IMR-90 (cell line): ENCODE measurements around the gene FOXD3. TPM values are rescaled to one million over a fixed set of nuclear protein-coding genes. Genes with fewer than 3 reads are reported as not detected.

ENCODE experiments used
- ATAC-seq: fragments of 200-7000 bp; cut with Tn5 transposase; 2 replicates; pipeline ENCODE4 v1.9.1; 2020; ENCODE audit warnings: low read depth, mild to moderate bottlenecking, moderate library complexity
- BruUV-seq: library from RNA; stranded (reverse); fragments of 400-500 nt; replicated peaks from 2 replicates; lab custom pipeline; 2021; lab: Mats Ljungman, UMichigan
- CTCF ChIA-PET: fragments of 300-600 bp; formaldehyde crosslinking; extraction: SDS; loops from one replicate; lab custom pipeline; 2021; ENCODE audit warnings: antibody characterized with exemption; lab: Yijun Ruan, JAX
- POLR2A ChIA-PET: fragments of 300-600 bp; sonication (Branson Sonifier 250); formaldehyde crosslinking; loops from one replicate; lab custom pipeline; 2022; ENCODE audit warnings: antibody characterized with exemption; ENCODE audit not compliant: unreplicated experiment; lab: Charles Lee
- DNase-seq: peaks from one replicate; pipeline ENCODE4 v3.0.0; 2013
- H2AFZ ChIP-seq: replicated peaks from 2 replicates; pipeline ENCODE3; 2013; ENCODE audit warnings: low read length, mild to moderate bottlenecking; ENCODE audit not compliant: poor library complexity
- H2AK5ac ChIP-seq: 2 replicates; pipeline ENCODE4 v1.6.1; 2013; ENCODE audit warnings: low read depth, low read length, inconsistent platforms
- H2AK9ac ChIP-seq: replicated peaks from 2 replicates; pipeline ENCODE3; 2013; ENCODE audit warnings: mild to moderate bottlenecking, low read depth, low read length, moderate library complexity; ENCODE audit not compliant: poor library complexity
- H2BK120ac ChIP-seq: 2 replicates; pipeline ENCODE4 v1.6.1; 2013; ENCODE audit warnings: low read depth, low read length, inconsistent platforms
- H2BK15ac ChIP-seq: 3 replicates; pipeline ENCODE4 v1.6.1; 2013; ENCODE audit warnings: low read depth, low read length, inconsistent platforms
- H2BK20ac ChIP-seq: 2 replicates; pipeline ENCODE4 v1.6.1; 2013; ENCODE audit warnings: low read depth, mild to moderate bottlenecking, inconsistent platforms, low read length, moderate library complexity
- H2BK5ac ChIP-seq: 2 replicates; pipeline ENCODE4 v1.6.1; 2013; ENCODE audit warnings: mild to moderate bottlenecking, low read depth, low read length, inconsistent platforms; ENCODE audit not compliant: poor library complexity, severe bottlenecking
- H3K14ac ChIP-seq: replicated peaks from 2 replicates; pipeline ENCODE4 v1.6.1; 2013; ENCODE audit warnings: low read depth, low read length, inconsistent platforms
- H3K18ac ChIP-seq: 2 replicates; pipeline ENCODE4 v1.6.1; 2013; ENCODE audit warnings: low read depth, low read length, control low read depth
- H3K23ac ChIP-seq: 2 replicates; pipeline ENCODE4 v1.6.1; 2013; ENCODE audit warnings: low read depth, low read length, inconsistent platforms
- H3K27ac ChIP-seq: 2 replicates; pipeline ENCODE4 v1.5.1; 2013; ENCODE audit warnings: mild to moderate bottlenecking, control low read depth, low read length; ENCODE audit not compliant: insufficient read depth
- H3K27me3 ChIP-seq: 2 replicates; pipeline ENCODE4 v1.6.1; 2013; ENCODE audit warnings: low read length; ENCODE audit not compliant: control insufficient read depth, insufficient read depth
- H3K36me3 ChIP-seq: 2 replicates; pipeline ENCODE4 v1.6.1; 2013; ENCODE audit warnings: low read length, mixed read lengths; ENCODE audit not compliant: control insufficient read depth, insufficient read depth
- H3K4ac ChIP-seq: 2 replicates; pipeline ENCODE4 v1.6.1; 2013; ENCODE audit warnings: low read depth, low read length, inconsistent platforms
- H3K4me1 ChIP-seq: 2 replicates; pipeline ENCODE4 v1.6.1; 2013; ENCODE audit warnings: low read length, mixed read lengths; ENCODE audit not compliant: control insufficient read depth, insufficient read depth
- H3K4me2 ChIP-seq: 2 replicates; pipeline ENCODE4 v1.6.1; 2013; ENCODE audit warnings: low read depth, mild to moderate bottlenecking, control low read depth, low read length, moderate library complexity
- H3K4me3 ChIP-seq: 2 replicates; pipeline ENCODE4 v1.5.1; 2013; ENCODE audit warnings: low read depth, mild to moderate bottlenecking, control low read depth, low read length, moderate library complexity; ENCODE audit not compliant: insufficient read depth
- H3K56ac ChIP-seq: 2 replicates; pipeline ENCODE4 v1.6.1; 2013; ENCODE audit warnings: low read length, inconsistent platforms; ENCODE audit not compliant: insufficient read depth; ENCODE audit errors: extremely low read depth
- H3K79me1 ChIP-seq, 2 experiments: 2 replicates each; pipeline ENCODE4 v1.6.1; 2013; ENCODE audit warnings: low read length in 2 of 2, inconsistent platforms in 1 of 2, low read depth in 1 of 2
- H3K9ac ChIP-seq: 2 replicates; pipeline ENCODE4 v1.6.1; 2013; ENCODE audit warnings: low read depth, low read length, control low read depth
- H3K9me1 ChIP-seq: 2 replicates; pipeline ENCODE4 v1.6.1; 2013; ENCODE audit warnings: low read length, inconsistent platforms; ENCODE audit not compliant: insufficient read depth
- H3K9me3 ChIP-seq: 2 replicates; pipeline ENCODE4 v1.6.1; 2013; ENCODE audit warnings: low read length; ENCODE audit not compliant: control insufficient read depth, insufficient read depth
- H4K20me1 ChIP-seq: 2 replicates; pipeline ENCODE4 v1.6.1; 2013; ENCODE audit warnings: low read length, inconsistent platforms; ENCODE audit not compliant: insufficient read depth
- H4K5ac ChIP-seq: 2 replicates; pipeline ENCODE4 v1.6.1; 2013; ENCODE audit warnings: mild to moderate bottlenecking, low read depth, low read length, control low read depth
- H4K8ac ChIP-seq, 2 experiments: 2 replicates each; pipeline ENCODE4 v1.6.1; 2013; ENCODE audit warnings: low read depth in 2 of 2, low read length in 2 of 2, control low read depth in 1 of 2, inconsistent platforms in 1 of 2
- H4K91ac ChIP-seq: 2 replicates; pipeline ENCODE4 v1.6.1; 2013; ENCODE audit warnings: low read depth, low read length, inconsistent platforms; ENCODE audit not compliant: insufficient read depth
- CEBPB ChIP-seq: IDR thresholded peaks from 2 replicates; pipeline ENCODE4 v1.6.1; 2012; ENCODE audit warnings: low read depth, low read length, improper control_type of control experiment
- MAZ ChIP-seq: IDR thresholded peaks from 2 replicates; pipeline ENCODE4 v1.6.1; 2012; ENCODE audit warnings: low read depth, mild to moderate bottlenecking, low read length, improper control_type of control experiment, moderate library complexity, borderline replicate concordance
- NFE2L2 ChIP-seq: fragments of 150-350 bp; IDR thresholded peaks from 2 replicates; pipeline ENCODE4 v1.6.1; 2016; ENCODE audit warnings: low read depth, mild to moderate bottlenecking, low read length
- POLR2A ChIP-seq: IDR thresholded peaks from 2 replicates; pipeline ENCODE4 v1.6.1; 2012; ENCODE audit warnings: mild to moderate bottlenecking, low read depth, low read length
- RCOR1 ChIP-seq: IDR thresholded peaks from 2 replicates; pipeline ENCODE4 v1.6.1; 2012; ENCODE audit warnings: mild to moderate bottlenecking, low read length, improper control_type of control experiment; ENCODE audit not compliant: insufficient replicate concordance
- RFX5 ChIP-seq: IDR thresholded peaks from 2 replicates; pipeline ENCODE4 v1.8.0; 2012; ENCODE audit warnings: low read depth, mild to moderate bottlenecking, low read length, moderate library complexity
- WGBS, 2 experiments: methylation state at CpG; one replicate each; pipeline versions ENCODE4 v1.1.5 to v1.1.7; 2013; ENCODE audit warnings: missing lambda C conversion rate in 2 of 2; ENCODE audit not compliant: insufficient read length in 1 of 2; ENCODE audit errors: extremely low coverage in 2 of 2; 5-methylcytosine and 5-hydroxymethylcytosine counted together
- dilution Hi-C: fragments of 300-500 bp; cut with HindIII; formaldehyde crosslinking; loops from one replicate; pipeline ENCODE4 v1.14.3; 2018; ENCODE audit warnings: low sequenced_read_pairs; ENCODE audit not compliant: unreplicated experiment
- in situ Hi-C: fragments of 300-500 bp; cut with MboI; formaldehyde crosslinking; loops from 3 replicates; pipeline ENCODE4 v1.14.3; 2019; ENCODE audit warnings: low sequenced_read_pairs, inconsistent platforms, mixed read lengths
- intact Hi-C: fragments of 100-400 bp; cut with micrococcal nuclease; formaldehyde crosslinking; loops from 2 replicates; pipeline ENCODE4 v1.10.0; 2022
- polyA plus RNA-seq, 3 experiments: library from polyadenylated mRNA; depleted of rRNA; stranded (reverse); fragments of >200 nt; gene quantifications; 2 replicates each; pipeline ENCODE4 v1.2.3, GENCODE V29; 2012; ENCODE audit warnings: low replicate concordance in 1 of 3
- total RNA-seq: library from RNA; depleted of rRNA; stranded (reverse); fragments of >200 nt; gene quantifications from 2 replicates; pipeline ENCODE4 v1.2.3, GENCODE V29; 2012
- TF ChIP-seq, protein P1 (sequence below): conservative IDR thresholded peaks from 2 replicates; pipeline ENCODE4 v1.5.1; 2012; ENCODE audit warnings: mild to moderate bottlenecking, low read depth, low read length, improper control_type of control experiment
- TF ChIP-seq, protein P2 (sequence below): fragments of 150-350 bp; IDR thresholded peaks from 2 replicates; pipeline ENCODE4 v1.6.1; 2017; ENCODE audit warnings: mild to moderate bottlenecking, antibody characterized with exemption, low read length, low read depth

FOXD3 gene
- total and polyA plus RNA-seq, 2 of the 4 experiments (the other 2 are of a cell fraction) = not detected

DNA sequence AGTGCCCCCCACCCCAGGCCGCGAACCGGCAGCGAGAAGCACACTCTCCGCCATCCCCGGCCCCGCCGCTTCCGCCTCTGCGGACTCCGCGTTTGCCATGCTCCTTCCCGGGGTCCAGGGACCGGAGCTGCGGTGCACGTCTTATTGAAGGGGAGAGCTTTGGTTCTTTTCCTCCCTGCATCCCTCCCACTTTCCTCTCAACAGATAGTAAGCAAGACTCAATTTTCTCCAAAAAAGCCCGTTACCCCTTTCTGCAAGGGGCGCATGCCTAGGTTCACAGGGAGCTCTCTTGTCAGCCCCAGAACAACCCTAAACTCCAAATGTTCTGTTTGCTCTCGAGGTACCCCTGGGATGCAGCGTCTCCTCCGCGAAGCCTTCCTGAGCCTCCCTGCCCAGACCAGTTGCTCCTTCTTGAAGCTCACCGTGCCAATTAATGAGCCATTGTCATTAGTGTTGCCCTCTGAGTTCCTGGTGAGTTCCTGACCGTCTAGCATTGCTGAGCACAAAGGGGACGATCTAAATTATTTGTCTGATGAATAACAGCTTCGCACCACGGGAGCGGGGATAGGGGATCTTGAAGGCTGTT is 8.1 kb downstream of the FOXD3 start:
- Histone ChIP-seq H3K4me2 (no peak overlapping the region), H3K9ac (no peak overlapping the region), H2BK20ac (no peak overlapping the region), H4K8ac (no peak overlapping the region), H2AK5ac (no peak overlapping the region), H3K9me1 (no peaks in the 10 kb centered on the region), H3K9me3 (peaks cover 5% of the 10 kb centered on the region), H2AFZ (no peak overlapping the region), H3K4ac (no peak overlapping the region), H3K56ac (no peak overlapping the region), H3K4me3 (no peak overlapping the region), H3K14ac (no peak overlapping the region), H2AK9ac (no peak overlapping the region), H3K4me1 (no peaks in the 10 kb centered on the region; the same call in 1 of the 2 replicates), H3K79me1 (no peaks in the 10 kb centered on the region), H3K18ac (no peak overlapping the region), H4K5ac (no peak overlapping the region), H2BK120ac (no peak overlapping the region), H4K20me1 (no peaks in the 10 kb centered on the region), H2BK5ac (no peak overlapping the region), H2BK15ac (no peak overlapping the region), H4K91ac (no peak overlapping the region), H3K23ac (no peak overlapping the region), H3K36me3 (no peaks in the 10 kb centered on the region), H3K27ac (no peak overlapping the region), H3K27me3 (peaks cover 70% of the 10 kb centered on the region)
- no peak for TF ChIP-seq POLR2A
- TF ChIP-seq NFE2L2 = no peak
- no peak for TF ChIP-seq CEBPB
- TF ChIP-seq RCOR1 = no peak
- TF ChIP-seq, protein P1, sequence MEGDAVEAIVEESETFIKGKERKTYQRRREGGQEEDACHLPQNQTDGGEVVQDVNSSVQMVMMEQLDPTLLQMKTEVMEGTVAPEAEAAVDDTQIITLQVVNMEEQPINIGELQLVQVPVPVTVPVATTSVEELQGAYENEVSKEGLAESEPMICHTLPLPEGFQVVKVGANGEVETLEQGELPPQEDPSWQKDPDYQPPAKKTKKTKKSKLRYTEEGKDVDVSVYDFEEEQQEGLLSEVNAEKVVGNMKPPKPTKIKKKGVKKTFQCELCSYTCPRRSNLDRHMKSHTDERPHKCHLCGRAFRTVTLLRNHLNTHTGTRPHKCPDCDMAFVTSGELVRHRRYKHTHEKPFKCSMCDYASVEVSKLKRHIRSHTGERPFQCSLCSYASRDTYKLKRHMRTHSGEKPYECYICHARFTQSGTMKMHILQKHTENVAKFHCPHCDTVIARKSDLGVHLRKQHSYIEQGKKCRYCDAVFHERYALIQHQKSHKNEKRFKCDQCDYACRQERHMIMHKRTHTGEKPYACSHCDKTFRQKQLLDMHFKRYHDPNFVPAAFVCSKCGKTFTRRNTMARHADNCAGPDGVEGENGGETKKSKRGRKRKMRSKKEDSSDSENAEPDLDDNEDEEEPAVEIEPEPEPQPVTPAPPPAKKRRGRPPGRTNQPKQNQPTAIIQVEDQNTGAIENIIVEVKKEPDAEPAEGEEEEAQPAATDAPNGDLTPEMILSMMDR = no peak
- no peak for TF ChIP-seq MAZ
- TF ChIP-seq, protein P2, sequence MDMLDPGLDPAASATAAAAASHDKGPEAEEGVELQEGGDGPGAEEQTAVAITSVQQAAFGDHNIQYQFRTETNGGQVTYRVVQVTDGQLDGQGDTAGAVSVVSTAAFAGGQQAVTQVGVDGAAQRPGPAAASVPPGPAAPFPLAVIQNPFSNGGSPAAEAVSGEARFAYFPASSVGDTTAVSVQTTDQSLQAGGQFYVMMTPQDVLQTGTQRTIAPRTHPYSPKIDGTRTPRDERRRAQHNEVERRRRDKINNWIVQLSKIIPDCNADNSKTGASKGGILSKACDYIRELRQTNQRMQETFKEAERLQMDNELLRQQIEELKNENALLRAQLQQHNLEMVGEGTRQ = no peak
- no peak for TF ChIP-seq RFX5
- ATAC-seq = no peak
- ChIA-PET POLR2A (no interaction called here), CTCF (no interaction called here)
- no TSS peak for BruUV-seq
- in situ Hi-C loops = no loop called here
- dilution Hi-C loops = no loop called here
- intact Hi-C loops = no loop called here
- 10% methylated on average over 2 of the region's 28 CpGs; no CpG with 5 or more reads in 1 of the 2 experiments for WGBS, 2 experiments
- no peak for DNase-seq
